B cell (primary cell): ENCODE results near the gene IGF2BP1. TPM values are rescaled to one million over a fixed set of nuclear protein-coding genes. Genes with fewer than 3 reads are reported as not detected.

ENCODE experiments used
- ATAC-seq: fragments of 200-7000 bp; cut with Tn5 transposase; one replicate; pipeline ENCODE4 v1.10.0; 2021; ENCODE audit warnings: low read depth, mild to moderate bottlenecking, moderate number of reproducible peaks, moderate library complexity
- CTCF ChIA-PET: fragments of 350-600 bp; sonication (Branson Sonifier 250); formaldehyde crosslinking; loops from one replicate; lab custom pipeline; 2021; ENCODE audit warnings: antibody characterized with exemption, inconsistent platforms; lab: Charles Lee
- POLR2A ChIA-PET: fragments of 350-600 bp; sonication (Branson Sonifier 250); formaldehyde crosslinking; loops from one replicate; lab custom pipeline; 2021; ENCODE audit warnings: antibody characterized with exemption; lab: Charles Lee
- DNase-seq: peaks from one replicate; pipeline ENCODE4 v3.0.0; 2013
- H2AFZ ChIP-seq: 2 replicates; pipeline ENCODE4 v1.6.1; 2012; ENCODE audit warnings: mild to moderate bottlenecking, low read depth, low read length; ENCODE audit not compliant: insufficient read depth, poor library complexity, severe bottlenecking
- H3K27ac ChIP-seq, 2 donors: 1 replicate in 1 of 2; 2 replicates in 1 of 2; pipeline ENCODE4 v1.5.1; 2012 to 2013; ENCODE audit warnings: low read length in 2 of 2, mild to moderate bottlenecking in 2 of 2, moderate library complexity in 1 of 2
- H3K27me3 ChIP-seq, 4 experiments: fragments of 200-600 bp in 1 of 4; sonication (generic) in 1 of 4; replicated peaks in 1 of 4; 1 replicate in 2 of 4; 2 replicates in 2 of 4; pipeline versions ENCODE4 v1.6.1 to v1.7.0; 2013 to 2016; ENCODE audit warnings: low read length in 3 of 4, mild to moderate bottlenecking in 2 of 4, mixed read lengths in 1 of 4, moderate library complexity in 1 of 4; ENCODE audit not compliant: insufficient read depth in 4 of 4, control insufficient read depth in 3 of 4; ENCODE audit errors: control extremely low read depth in 1 of 4
- H3K36me3 ChIP-seq, 2 experiments: replicated peaks in 1 of 2; 1 replicate in 1 of 2; 2 replicates in 1 of 2; pipeline versions ENCODE4 v1.6.1 to v1.7.1; 2013; ENCODE audit warnings: low read length in 1 of 2; ENCODE audit not compliant: insufficient read depth in 2 of 2, control insufficient read depth in 1 of 2; ENCODE audit errors: control extremely low read depth in 1 of 2, extremely low read depth in 1 of 2
- H3K4me1 ChIP-seq, 2 donors: fragments of 200-600 bp in 1 of 2; sonication (generic) in 1 of 2; 1 replicate in 1 of 2; 2 replicates in 1 of 2; pipeline versions ENCODE4 v1.5.1 to v1.6.1; 2013 to 2017; ENCODE audit warnings: low read length in 2 of 2; ENCODE audit not compliant: control insufficient read depth in 2 of 2, insufficient read depth in 2 of 2
- H3K4me2 ChIP-seq: replicated peaks from 2 replicates; pipeline ENCODE3; 2012; ENCODE audit warnings: mild to moderate bottlenecking, low read depth, low read length; ENCODE audit not compliant: poor library complexity, severe bottlenecking
- H3K4me3 ChIP-seq, 5 experiments: fragments of 200-600 bp in 1 of 5; sonication (generic) in 1 of 5; 1 replicate in 3 of 5; 2 replicates in 2 of 5; pipeline versions ENCODE4 v1.5.1 to v1.7.0; 2011 to 2016; ENCODE audit warnings: low read length in 4 of 5, mild to moderate bottlenecking in 4 of 5, low read depth in 2 of 5, control low read depth in 1 of 5, moderate library complexity in 1 of 5; ENCODE audit not compliant: insufficient read depth in 1 of 5; ENCODE audit errors: control extremely low read depth in 1 of 5, extremely low read depth in 1 of 5
- H3K79me2 ChIP-seq: fragments of 200-600 bp; sonication (generic); one replicate; pipeline ENCODE4 v1.6.0; 2016; ENCODE audit warnings: low read length; ENCODE audit not compliant: control insufficient read depth, insufficient read depth
- H3K9ac ChIP-seq: fragments of 200-600 bp; sonication (generic); 2 replicates; pipeline ENCODE4 v1.6.1; 2017; ENCODE audit warnings: mild to moderate bottlenecking, low read length, moderate library complexity
- H3K9me3 ChIP-seq, 3 donors: one replicate each; pipeline versions ENCODE4 v1.6.1 to v1.7.1; 2013; ENCODE audit warnings: low read length in 2 of 3; ENCODE audit not compliant: control insufficient read depth in 2 of 3, insufficient read depth in 1 of 3; ENCODE audit errors: control extremely low read depth in 1 of 3
- H4K20me1 ChIP-seq: 2 replicates; pipeline ENCODE4 v1.6.0; 2012; ENCODE audit warnings: mild to moderate bottlenecking, low read length; ENCODE audit not compliant: insufficient read depth, control insufficient read depth, poor library complexity, severe bottlenecking
- H3K27ac Mint-ChIP-seq: one replicate; pipeline ENCODE4 v1.8.0; 2021; ENCODE audit warnings: mixed read lengths
- H3K27me3 Mint-ChIP-seq: one replicate; pipeline ENCODE4 v1.8.0; 2021; ENCODE audit warnings: mixed read lengths
- H3K4me1 Mint-ChIP-seq: one replicate; pipeline ENCODE4 v1.8.0; 2021; ENCODE audit warnings: mixed read lengths
- H3K4me3 Mint-ChIP-seq: one replicate; pipeline ENCODE4 v1.8.0; 2021; ENCODE audit warnings: mixed read lengths
- H3K9me3 Mint-ChIP-seq: one replicate; pipeline ENCODE4 v1.8.0; 2022; ENCODE audit warnings: mixed read lengths; ENCODE audit not compliant: insufficient read depth
- EZH2 ChIP-seq: IDR thresholded peaks from 2 replicates; pipeline ENCODE4 v1.6.1; 2012; ENCODE audit warnings: borderline replicate concordance, low read depth, mild to moderate bottlenecking, moderate library complexity, low read length; ENCODE audit not compliant: insufficient read depth, poor library complexity, severe bottlenecking
- WGBS: methylation state at CpG from one replicate; pipeline ENCODE4 v1.1.5; 2013; ENCODE audit warnings: missing lambda C conversion rate; ENCODE audit not compliant: insufficient coverage; 5-methylcytosine and 5-hydroxymethylcytosine counted together
- intact Hi-C: fragments of 100-400 bp; cut with micrococcal nuclease; formaldehyde crosslinking; loops from one replicate; pipeline ENCODE4 v1.10.0; 2022
- polyA plus RNA-seq: library from polyadenylated mRNA; depleted of rRNA; stranded (reverse); fragments of >200 nt; gene quantifications from 2 replicates; pipeline ENCODE4 v1.2.3, GENCODE V29; 2012
- total RNA-seq, 2 donors: library from RNA; stranded (reverse); fragments of 120-200 nt in 1 of 2; gene quantifications; 1 replicate in 1 of 2; 2 replicates in 1 of 2; pipeline versions ENCODE4 v1.2.3 to v1.2.4, GENCODE V29; 2013 to 2022
- TF ChIP-seq, protein P1 (sequence below): fragments of 200-600 bp; IDR thresholded peaks from one replicate; pipeline ENCODE4 v1.8.0; 2022; ENCODE audit warnings: antibody characterized with exemption, mild to moderate bottlenecking

IGF2BP1 gene
- total and polyA plus RNA-seq, 2 donors (not counting 1 experiment from before 2014, with no cell fraction given), result not detected

DNA sequence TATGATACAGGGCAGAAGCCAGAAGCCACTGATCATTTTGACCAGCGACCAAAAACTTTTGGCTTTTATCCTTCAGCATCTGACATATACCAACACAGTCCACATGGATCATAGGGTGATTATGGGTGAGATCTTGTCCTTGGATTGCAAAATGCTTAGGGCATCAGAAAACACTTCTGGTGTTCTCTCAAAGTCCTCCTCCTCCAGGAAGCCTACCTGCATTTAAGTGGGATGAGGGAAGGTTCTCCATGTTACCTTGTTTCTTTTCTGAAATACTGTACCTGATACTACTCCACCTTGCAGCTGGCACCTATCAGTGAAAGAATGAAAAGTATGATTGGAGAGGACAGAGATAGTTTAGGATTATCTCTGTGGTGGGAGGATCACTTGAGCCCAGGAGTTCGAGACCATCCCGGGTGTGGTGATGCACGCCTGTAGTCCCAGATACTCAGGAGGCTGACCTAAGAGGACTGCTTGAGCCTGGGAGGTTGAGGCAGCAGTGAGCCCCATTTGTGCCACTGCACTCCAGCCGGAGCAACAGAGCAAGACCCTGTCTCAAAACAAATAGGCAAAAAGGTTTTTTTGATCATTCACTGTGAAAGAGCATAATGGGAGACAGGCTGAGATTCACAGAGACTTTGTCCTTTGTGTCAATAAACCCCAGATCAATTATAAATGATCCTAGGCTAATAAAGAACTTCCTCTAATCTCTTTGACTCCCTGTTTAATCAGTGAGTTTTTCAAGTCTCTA, 88.6 kb downstream of the IGF2BP1 start:
- Histone ChIP-seq H3K4me2 (no peak overlapping the region), H2AFZ (no peak overlapping the region), H3K9me3 (no peaks in the 10 kb centered on the region), H3K79me2 (no peaks in the 10 kb centered on the region), H3K4me3 (no peak overlapping the region), H4K20me1 (no peaks in the 10 kb centered on the region), H3K27ac (no peak overlapping the region), H3K27me3 (peaks cover 0 to 17% (median 0%) of the 10 kb centered on the region in 4 experiments), H3K9ac (no peak overlapping the region), H3K36me3 (no peaks in the 10 kb centered on the region), H3K4me1 (no peaks in the 10 kb centered on the region)
- no peak for ATAC-seq
- CTCF ChIA-PET, result interaction anchor here (1.5 kb wide), 1 partner anchor 53 kb away, joined by 3 read pairs; no protein-coding TSS in a partner anchor
- no peak for DNase-seq
- Mint-ChIP-seq H3K27me3 (peaks cover 47% of the 10 kb centered on the region), H3K4me3 (no peak overlapping the region), H3K4me1 (no peaks in the 10 kb centered on the region), H3K9me3 (no peaks in the 10 kb centered on the region), H3K27ac (no peak overlapping the region)
- TF ChIP-seq, protein P1, sequence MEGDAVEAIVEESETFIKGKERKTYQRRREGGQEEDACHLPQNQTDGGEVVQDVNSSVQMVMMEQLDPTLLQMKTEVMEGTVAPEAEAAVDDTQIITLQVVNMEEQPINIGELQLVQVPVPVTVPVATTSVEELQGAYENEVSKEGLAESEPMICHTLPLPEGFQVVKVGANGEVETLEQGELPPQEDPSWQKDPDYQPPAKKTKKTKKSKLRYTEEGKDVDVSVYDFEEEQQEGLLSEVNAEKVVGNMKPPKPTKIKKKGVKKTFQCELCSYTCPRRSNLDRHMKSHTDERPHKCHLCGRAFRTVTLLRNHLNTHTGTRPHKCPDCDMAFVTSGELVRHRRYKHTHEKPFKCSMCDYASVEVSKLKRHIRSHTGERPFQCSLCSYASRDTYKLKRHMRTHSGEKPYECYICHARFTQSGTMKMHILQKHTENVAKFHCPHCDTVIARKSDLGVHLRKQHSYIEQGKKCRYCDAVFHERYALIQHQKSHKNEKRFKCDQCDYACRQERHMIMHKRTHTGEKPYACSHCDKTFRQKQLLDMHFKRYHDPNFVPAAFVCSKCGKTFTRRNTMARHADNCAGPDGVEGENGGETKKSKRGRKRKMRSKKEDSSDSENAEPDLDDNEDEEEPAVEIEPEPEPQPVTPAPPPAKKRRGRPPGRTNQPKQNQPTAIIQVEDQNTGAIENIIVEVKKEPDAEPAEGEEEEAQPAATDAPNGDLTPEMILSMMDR, result no peak
- no peak for TF ChIP-seq EZH2
- POLR2A ChIA-PET, result no interaction called here
- WGBS, result 95% methylated on average over 3 of the region's 5 CpGs
- intact Hi-C loops, result no loop called here

DNA sequence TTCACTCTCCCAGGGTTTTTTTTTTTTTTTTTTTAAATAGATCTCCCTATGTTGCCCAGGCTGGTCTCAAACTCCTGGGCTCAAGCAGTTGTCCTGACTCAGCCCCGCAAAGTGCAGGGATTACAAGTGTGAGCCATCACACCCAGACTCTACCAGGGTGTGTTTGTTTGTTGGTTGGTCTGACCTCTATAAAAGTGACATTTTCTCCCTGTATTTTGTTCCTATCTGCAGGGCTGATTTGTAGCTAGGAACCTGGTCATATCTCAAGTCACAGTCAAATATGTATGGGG, 89.1 kb downstream of the IGF2BP1 start:
- H4K20me1 ChIP-seq, result no peaks in the 10 kb centered on the region
- ChIA-PET CTCF (no interaction called here), POLR2A (no interaction called here)
- ATAC-seq, result no peak
- Mint-ChIP-seq H3K27ac (no peak overlapping the region), H3K9me3 (no peaks in the 10 kb centered on the region), H3K4me3 (no peak overlapping the region), H3K4me1 (no peaks in the 10 kb centered on the region), H3K27me3 (peaks cover 47% of the 10 kb centered on the region)
- no peak overlapping the region for H3K9ac ChIP-seq
- no CpG with 5 or more reads among the region's 1 CpG for WGBS
- H2AFZ ChIP-seq, result no peak overlapping the region
- no peaks in the 10 kb centered on the region for H3K79me2 ChIP-seq
- no peaks in the 10 kb centered on the region for H3K36me3 ChIP-seq
- H3K27me3 ChIP-seq, result peaks cover 0 to 14% (median 0%) of the 10 kb centered on the region in 4 experiments
- H3K27ac ChIP-seq, result no peak overlapping the region
- no peaks in the 10 kb centered on the region for H3K4me1 ChIP-seq
- H3K9me3 ChIP-seq, result no peaks in the 10 kb centered on the region
- no peak for TF ChIP-seq EZH2
- TF ChIP-seq, protein P1, result no peak
- no peak overlapping the region for H3K4me2 ChIP-seq
- H3K4me3 ChIP-seq, result no peak overlapping the region
- DNase-seq, result no peak
- intact Hi-C loops, result no loop called here
